Skeletal muscle cell (primary cell): ENCODE results near the gene TTC9B.
A peak's percentile ranks its signal among the peaks of the same experiment; 100 is the strongest.
"Not testable (repeated sequence)": the region's sequence is repeated elsewhere in the genome, so short reads cannot be mapped to it uniquely, and the experiment has no call there.

Experiments
- DNase-seq: peaks from one replicate; pipeline ENCODE4 v3.0.0-alpha.2; 2010; ENCODE audit warnings: low read depth
- H3K4me3 ChIP-seq: 2 replicates; pipeline ENCODE4 v1.5.1; 2011; ENCODE audit warnings: low read depth, mild to moderate bottlenecking, control low read depth, low read length, moderate library complexity

TTC9B gene

DNA sequence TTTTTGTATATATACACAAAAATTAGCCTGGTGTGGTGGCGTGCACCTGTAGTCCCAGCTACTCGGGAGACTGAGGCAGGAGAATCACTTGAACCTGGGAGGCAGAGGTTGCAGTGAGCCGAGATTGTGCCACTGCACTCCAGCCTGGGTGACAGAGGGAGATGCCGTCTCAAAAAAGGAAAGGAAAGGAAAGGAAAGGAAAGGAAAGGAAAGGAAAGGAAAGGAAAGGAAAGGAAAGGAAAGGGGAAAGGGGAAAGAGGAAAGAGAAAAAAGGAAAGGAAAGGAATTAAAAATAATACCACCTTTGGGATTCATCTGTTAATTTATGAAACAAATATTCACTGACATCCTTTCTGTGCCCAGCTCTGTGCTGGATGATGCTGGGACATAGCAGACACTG is 845 bp upstream of the TTC9B start:
- not testable (repeated sequence) for DNase-seq

DNA sequence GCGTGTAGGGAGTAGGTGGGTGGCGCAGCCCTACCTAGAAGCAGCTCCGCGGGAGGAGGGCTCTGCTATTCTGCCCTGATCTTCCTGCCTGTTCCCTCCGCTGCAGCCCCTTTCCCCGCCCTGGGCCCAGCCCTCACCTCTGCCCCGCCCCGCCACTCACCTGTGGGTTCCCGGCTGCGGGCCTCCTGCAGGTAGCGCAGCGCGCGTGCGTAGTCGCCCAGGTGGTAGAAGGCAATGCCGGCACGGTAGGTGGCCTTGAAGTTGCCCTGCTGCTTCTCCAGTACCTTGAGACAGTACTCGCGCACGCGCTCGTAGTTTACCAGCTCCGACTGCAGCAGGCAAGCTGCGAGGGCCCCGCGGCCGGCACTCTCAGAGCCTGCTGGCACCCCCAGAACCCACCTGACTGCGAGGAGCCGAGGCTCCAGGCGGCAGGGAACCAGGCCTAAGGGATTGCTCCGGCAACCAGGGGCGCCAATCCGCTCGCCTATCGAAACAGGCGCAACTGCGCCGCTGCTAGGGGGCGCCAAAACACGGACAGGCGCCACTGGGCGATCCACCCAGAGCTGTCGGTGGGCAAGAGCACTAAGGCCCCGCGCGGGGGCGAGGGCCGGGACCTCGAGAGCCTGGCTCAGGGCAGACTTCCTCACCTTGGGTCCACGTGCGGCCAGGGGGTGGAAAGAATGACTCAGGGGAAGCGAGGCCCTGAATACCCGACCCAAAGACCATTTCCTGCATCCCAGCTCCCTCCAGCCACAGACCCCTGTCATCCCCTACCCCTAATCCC is 965 bp downstream of the TTC9B start:
- no peak overlapping the region for H3K4me3 ChIP-seq
- no peak for DNase-seq

More for the DNA sequence above, 845 bp upstream of the TTC9B start:
- not testable (repeated sequence) for H3K4me3 ChIP-seq

DNA sequence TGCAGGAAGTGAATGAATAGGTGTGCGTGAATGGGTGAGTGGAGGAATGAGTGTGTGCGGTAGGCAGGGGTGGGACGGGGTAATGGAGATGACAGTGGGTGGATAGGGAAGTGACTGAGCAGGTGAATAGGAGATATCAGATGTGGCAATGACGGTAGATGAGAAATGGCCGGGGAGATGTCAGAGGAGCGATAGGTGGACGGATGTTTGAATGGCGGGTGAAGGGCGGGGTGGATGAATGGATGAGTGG is 1.5 kb downstream of the TTC9B start:
- no peak overlapping the region for H3K4me3 ChIP-seq
- DNase-seq: no peak

DNA sequence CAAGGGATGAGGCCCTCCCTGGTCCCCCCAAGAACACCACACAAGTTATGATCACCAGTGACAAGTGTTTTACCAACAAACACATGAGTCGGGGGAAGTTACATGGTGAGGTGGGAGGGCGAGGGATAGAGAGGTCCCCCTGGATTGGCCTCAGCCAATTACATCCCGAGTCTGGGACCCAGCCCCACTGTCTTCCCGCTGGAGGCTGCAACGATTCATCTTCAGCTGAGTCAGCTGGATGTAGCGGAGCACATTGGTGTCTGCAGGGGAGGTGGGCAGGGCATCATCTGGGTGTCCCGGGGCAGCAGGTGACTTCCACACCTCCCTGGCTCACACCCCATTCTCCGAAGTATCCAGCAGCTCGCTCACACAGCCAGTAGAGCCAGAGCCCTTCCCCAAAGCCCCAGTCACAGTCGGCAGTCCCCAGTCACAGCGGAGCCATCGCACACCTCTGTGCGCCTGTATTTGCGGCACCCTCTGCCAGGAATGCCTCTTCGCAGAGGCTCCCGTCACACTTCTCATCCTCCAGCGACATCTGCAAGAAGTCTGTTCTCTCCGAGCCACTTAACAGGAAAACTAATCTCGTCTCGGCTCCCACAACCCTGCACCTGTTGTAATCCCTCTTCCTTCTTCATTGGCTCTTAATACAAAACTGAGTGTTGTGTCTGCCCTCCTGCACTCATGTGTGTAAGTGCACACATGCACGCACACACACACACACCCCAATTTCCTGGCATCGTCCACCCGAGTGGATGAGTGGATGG is 2.0 kb downstream of the TTC9B start:
- DNase-seq: no peak
- H3K4me3 ChIP-seq: no peak overlapping the region

DNA sequence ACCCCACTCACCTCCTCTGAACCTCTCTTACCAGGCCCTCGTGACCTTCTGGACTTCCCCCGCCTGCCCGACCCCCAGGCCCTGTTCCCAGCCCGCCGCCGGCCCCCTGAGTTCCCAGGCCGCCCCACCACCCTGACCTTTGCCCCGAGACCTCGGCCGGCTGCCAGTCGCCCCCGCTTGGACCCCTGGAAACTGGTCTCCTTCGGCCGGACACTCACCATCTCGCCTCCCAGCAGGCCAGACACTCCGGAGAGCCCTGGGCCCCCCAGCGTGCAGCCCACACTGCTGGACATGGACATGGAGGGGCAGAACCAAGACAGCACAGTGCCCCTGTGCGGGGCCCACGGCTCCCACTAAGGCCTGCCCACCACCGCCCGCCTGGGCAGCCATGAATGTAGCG is 3.2 kb downstream of the TTC9B start:
- no peak for DNase-seq

DNA sequence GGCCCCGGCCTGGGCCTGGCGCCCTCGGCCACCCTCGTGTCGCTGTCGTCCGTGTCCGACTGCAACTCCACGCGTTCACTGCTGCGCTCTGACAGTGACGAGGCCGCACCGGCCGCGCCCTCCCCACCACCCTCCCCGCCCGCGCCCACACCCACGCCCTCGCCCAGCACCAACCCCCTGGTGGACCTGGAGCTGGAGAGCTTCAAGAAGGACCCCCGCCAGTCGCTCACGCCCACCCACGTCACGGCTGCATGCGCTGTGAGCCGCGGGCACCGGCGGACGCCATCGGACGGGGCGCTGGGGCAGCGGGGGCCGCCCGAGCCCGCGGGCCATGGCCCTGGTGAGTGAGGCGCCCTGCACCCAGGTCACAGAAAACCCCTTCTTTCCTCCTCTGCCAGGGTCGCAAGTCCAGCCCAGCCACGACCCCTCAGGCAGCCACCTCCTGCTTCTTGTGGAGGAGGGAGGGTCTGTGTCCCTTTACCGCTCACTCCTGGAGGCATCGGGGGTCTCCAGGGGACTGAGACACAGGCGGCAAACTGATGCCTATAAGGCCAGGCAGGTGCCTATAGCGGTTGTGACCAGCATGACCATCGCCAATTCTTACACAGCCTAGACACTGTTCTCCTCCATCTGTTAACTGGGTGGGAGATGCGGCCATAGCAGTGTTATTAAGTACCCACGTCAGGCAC is 4.2 kb downstream of the TTC9B start:
- H3K4me3 ChIP-seq: no peak overlapping the region
- DNase-seq: no peak

More for the DNA sequence above, 3.2 kb downstream of the TTC9B start:
- no peak overlapping the region for H3K4me3 ChIP-seq

DNA sequence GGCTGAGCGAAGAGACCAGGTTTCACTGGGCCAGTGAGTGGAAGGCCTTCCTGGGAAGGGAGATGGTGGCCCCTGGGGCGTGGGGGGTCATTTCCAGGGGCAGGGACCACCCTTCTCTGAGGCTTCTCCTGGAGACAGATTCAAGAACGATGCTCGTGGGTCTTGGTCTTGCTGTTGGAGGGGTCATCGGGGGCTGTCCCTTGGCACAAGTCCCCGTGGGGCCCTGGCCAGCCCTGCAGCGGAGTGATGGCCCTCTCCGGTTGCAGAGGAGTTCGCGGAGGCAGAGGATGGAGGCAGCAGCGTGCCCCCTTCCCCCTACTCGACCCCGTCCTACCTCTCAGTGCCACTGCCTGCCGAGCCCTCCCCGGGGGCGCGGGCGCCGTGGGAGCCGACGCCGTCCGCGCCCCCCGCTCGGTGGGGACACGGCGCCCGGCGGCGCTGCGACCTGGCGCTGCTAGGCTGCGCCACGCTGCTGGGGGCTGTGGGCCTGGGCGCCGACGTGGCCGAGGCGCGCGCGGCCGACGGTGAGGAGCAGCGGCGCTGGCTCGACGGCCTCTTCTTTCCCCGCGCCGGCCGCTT is 4.8 kb downstream of the TTC9B start:
- no peak overlapping the region for H3K4me3 ChIP-seq
- no peak for DNase-seq

DNA sequence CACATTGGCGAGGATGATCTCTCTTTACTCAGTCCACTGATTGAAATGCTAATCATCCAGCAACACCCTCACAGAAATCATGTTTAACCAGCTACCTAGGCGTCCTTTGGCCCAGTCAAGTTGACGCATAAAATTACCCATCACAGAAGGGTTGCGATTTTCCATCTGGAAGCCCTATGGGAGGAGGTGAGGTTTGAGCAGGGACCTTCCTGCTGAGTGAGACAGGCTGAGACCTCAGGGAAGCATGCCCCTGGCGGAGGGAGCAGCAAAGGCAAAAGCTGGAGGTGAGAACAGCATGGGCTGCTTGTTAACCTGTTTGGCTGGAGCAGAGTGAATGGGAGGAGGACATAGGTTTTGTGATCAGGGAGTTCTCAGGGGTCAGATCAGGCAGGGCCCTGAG is 7.3 kb downstream of the TTC9B start:
- no peak overlapping the region for H3K4me3 ChIP-seq
- DNase-seq: no peak

DNA sequence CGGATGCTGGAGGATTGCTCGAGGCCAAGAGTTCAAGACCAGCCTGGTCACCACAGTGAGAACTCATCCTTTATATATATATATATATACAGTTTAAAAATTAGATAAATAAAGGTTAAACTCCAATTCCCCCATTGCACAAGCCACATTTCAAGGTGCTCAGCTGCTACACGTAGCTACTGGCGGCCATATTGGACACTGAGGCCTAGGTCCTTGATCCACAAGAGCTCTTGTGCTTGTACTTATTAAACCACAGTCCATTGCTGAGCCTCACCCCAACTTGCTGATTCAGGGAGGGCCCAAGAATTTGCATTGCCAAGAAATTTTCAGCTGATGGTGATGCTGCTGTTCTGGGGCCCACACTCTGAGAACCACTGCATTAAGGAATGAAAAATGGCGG is 9.6 kb downstream of the TTC9B start:
- H3K4me3 ChIP-seq: no peak overlapping the region
- no peak for DNase-seq

DNA sequence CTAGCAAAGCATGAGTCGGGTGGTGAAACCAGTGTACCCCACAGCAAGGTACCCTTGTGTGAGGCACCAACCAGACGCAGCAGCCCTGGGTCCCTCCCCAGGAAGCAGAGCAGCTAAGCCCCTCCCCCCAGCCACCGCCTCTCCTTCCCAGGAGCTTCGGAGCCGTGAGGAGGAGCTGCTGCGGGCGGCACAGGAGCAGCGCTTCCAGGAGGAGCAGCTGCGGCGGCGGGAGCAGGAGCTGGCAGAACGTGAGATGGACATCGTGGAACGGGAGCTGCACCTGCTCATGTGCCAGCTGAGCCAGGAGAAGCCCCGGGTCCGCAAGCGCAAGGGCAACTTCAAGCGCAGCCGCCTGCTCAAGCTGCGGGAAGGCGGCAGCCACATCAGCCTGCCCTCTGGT is 12.4 kb downstream of the TTC9B start:
- no peak overlapping the region for H3K4me3 ChIP-seq
- no peak for DNase-seq

DNA sequence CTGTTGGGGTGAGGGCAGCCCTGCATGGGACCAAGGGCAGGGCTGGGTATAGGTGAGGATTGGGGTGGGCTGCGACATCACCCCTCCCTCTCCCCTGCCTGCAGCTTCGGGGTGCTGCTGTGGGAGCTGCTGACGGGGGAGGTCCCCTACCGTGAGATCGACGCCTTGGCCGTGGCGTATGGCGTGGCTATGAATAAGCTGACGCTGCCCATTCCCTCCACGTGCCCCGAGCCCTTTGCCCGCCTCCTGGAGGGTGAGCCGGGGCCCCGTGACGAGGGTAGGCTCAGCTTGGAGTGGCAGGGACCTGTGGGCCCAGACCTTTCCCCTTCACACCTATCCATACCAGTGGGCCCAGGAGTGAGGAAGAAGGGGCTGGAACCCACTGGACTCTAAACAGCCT is 13.8 kb downstream of the TTC9B start:
- DNase-seq: no peak
- no peak overlapping the region for H3K4me3 ChIP-seq

DNA sequence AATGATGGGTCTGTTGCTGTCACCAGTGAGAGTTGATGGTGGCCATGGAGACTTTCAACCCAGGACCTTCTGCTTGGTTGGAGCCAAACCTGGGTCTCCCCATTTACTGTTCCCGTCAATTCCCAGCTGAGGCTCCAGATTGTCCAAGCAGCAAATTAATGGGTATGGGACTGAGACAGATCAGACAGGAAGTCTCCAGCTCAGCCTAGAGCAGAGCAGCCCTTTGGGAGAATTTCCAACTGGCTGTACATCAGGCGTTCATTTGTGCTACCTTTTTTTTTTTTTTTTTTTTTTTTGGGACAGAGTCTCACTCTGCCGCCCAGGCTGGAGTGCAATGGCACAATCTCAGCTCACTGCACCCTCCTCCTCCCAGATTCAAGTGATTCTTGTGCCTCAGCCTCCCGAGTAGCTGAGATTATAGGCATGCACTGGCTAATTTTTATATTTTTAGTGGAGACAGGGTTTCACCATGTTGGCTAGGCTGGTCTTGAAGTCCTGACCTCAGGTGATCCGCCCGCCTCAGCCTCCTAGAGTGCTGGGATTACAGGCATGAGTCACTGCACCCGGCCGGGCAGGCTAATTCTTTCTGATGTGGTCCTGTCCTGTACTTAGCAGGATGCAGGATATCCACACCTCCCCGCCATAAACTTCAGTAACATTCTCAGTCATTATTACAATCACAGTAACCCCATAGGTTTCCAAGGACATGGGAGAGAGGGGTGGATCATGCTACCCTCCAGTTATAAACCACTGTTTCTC is 17.7 kb downstream of the TTC9B start:
- no peak overlapping the region for H3K4me3 ChIP-seq
- no peak for DNase-seq

DNA sequence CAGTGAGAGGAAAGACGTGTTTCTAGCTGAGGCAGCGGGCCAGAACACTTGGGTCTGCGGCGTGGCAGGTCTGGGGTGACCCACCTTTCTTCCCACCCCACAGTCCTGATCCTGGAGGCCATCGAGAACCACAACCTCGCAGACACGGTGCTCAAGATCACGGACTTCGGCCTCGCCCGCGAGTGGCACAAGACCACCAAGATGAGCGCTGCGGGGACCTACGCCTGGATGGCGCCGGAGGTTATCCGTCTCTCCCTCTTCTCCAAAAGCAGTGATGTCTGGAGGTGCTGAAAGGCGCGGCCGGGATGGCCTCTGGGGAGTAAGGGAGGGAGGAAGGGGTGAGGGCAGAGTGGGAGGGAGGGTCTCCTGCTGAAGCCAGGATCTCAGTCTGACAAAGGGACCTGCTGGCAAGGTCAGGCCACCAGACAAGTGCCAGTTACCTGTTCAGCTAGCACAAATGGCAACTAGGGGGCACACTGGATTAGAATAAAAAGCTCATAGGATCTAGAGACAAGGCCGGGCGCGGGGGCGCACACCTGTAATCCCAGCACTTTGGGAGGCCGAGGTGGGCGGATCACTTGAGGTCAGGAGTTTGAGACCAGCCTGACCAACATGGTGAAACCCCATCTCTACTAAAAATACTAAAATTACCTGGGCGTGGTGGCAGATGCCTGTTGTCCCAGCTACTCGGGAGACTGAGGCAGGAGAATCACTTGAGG is 19.8 kb downstream of the TTC9B start:
- no peak for DNase-seq
- H3K4me3 ChIP-seq: no peak overlapping the region

DNA sequence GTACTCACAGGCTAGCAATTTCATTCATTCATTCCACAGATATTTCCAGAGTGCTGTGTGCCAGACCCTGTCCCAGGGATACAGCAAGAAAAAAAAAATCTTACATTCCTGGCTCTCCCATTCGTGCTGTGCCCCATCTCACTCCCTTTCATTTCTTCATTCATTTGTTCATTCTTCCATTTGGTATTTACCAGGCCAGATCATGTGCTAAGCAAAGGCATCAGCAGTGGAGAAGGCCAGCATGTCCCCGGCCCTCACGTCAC is 24.7 kb downstream of the TTC9B start:
- no peak for DNase-seq
- H3K4me3 ChIP-seq: no peak overlapping the region

DNA sequence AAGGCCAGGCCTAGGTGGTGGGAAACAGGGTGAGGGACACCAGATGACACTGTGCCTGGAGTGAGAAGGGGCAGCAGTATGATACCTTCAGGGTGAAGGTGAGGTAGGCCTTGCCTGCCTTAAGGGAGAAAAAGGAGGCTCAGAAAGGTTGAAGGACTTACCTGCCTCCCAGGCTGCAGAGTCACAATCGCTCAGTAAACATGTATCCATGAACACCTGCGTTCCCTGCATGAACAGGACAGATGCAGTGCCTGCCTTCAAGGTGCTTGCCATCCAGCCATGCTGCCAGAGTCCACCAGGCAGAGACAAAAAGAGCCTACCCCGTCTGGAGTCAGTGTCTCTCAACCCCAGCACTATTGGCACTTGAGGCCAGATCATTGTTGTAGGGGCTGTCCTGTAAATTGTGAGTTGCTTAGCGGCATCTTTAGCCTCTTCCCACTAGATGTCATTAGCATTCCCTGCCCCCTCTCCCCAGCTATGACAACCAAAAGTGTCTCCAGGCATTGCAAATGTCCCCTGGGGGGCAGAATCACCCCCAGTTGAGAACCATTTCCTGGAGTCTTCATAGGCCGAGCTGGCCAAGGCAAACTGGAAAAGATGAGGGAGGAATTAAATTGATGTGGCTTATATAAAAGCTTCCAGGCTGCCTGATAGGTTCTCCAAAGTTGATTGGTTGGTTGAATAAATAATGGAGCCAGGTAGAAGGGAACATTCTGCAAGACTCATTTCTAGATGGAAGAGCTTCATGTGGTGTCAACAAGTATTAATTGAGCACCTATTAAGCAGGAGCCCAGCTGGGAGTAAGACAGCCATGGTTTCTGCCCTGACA is 25.2 kb downstream of the TTC9B start:
- H3K4me3 ChIP-seq: no peak overlapping the region
- DNase-seq: no peak

DNA sequence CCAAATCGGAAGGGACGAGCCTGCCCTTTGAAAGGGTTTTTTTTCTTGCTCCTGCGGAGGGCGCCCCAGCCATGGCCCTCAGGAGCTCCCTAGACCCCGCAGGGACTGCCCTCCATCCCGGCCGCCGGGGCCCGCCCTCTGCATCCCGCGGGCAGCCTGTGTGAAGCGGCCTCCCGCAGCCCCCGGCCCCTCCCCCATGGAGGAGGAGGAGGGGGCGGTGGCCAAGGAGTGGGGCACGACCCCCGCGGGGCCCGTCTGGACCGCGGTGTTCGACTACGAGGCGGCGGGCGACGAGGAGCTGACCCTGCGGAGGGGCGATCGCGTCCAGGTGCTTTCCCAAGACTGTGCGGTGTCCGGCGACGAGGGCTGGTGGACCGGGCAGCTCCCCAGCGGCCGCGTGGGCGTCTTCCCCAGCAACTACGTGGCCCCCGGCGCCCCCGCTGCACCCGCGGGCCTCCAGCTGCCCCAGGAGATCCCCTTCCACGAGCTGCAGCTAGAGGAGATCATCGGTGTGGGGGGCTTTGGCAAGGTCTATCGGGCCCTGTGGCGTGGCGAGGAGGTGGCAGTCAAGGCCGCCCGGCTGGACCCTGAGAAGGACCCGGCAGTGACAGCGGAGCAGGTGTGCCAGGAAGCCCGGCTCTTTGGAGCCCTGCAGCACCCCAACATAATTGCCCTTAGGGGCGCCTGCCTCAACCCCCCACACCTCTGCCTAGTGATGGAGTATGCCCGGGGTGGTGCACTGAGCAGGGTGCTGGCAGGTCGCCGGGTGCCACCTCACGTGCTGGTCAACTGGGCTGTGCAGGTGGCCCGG is 26.1 kb downstream of the TTC9B start:
- no peak for DNase-seq
- H3K4me3 ChIP-seq: peak overlapping the region; percentile 96

DNA sequence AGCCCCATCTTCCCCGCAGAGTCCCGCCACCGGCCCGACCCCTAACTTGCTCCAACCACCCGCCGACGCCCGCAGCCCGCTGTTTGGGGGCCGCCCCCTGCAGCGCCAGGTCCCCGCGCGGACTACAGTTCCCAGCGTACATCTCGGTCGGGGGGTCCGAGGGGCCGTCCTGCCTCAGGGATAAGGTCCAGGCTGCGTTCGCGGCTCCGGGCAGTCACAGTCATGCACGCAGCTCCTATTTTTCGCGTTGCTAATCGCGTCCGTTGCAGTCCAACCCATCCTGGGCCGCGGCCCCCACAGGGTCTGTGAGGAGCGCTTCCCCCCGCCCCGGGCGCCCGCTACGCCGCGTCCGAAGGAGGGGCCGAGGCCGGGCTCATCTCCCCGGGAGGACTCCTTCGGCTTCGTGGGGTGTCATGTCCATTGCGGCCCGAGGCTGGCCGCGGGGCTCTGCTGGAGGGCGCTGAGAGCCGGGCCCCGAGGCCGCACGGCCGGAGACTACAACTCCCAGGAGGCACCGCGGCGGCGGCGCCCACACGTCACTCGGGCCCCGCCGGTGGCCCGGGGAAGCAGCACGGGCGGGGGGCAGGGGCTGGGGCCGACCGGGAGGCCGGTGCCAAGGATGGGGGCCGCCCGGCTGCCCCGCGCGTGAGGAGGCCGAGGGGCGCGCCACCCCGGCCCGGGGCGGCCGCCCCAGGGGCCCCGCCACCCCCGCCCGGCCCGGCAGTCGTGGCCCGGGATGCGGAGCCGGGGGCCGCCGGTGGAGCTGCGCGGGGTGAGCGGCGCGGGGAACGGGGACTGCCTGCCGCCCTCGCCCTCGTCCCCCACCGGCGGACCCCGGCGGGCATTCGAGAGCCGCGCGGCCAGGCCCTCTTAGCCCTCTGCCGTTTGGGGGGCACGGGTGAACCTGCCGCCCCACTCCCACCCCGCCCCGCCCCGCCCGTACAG is 27.0 kb downstream of the TTC9B start, which contains the start of gene MAP3K10:
MAP3K10 (plus strand) TSS at position 536 of the 945 bp plus-strand sequence. CDS start 606 bp downstream, outside the sequence.
- peak within 1 kb of the TSS; percentile 96 for H3K4me3 ChIP-seq
- DNase-seq: peak; percentile 8
